Lung (tissue), 12 donors: ENCODE results near the gene FBLL1. TPM values are rescaled to one million over a fixed set of nuclear protein-coding genes. Genes with fewer than 3 reads are reported as not detected.

Experiments
- ATAC-seq: fragments of 200-7000 bp; cut with Tn5 transposase; one replicate; pipeline ENCODE4 v1.9.1; 2020; ENCODE audit warnings: moderate number of reproducible peaks; ENCODE audit not compliant: insufficient read depth, low FRiP score
- DNase-seq, 3 donors: peaks; one replicate each; pipeline ENCODE4 v3.0.0-alpha.2; 2013 to 2017
- H3K27ac ChIP-seq, 2 donors: one replicate each; pipeline ENCODE4 v1.5.1; 2013; ENCODE audit warnings: mild to moderate bottlenecking in 2 of 2, moderate library complexity in 2 of 2, control low read depth in 1 of 2, inconsistent platforms in 1 of 2, low read depth in 1 of 2, low read length in 1 of 2
- H3K27me3 ChIP-seq, 3 donors: one replicate each; pipeline ENCODE4 v1.5.1; 2013; ENCODE audit warnings: low read length in 2 of 3; ENCODE audit not compliant: control insufficient read depth in 3 of 3, insufficient read depth in 3 of 3
- H3K36me3 ChIP-seq, 4 donors: one replicate each; pipeline ENCODE4 v1.5.1; 2013; ENCODE audit warnings: low read length in 4 of 4, mild to moderate bottlenecking in 1 of 4, moderate library complexity in 1 of 4; ENCODE audit not compliant: control insufficient read depth in 4 of 4, insufficient read depth in 4 of 4
- H3K4me1 ChIP-seq, 5 donors: one replicate each; pipeline ENCODE4 v1.5.1; 2013; ENCODE audit warnings: low read length in 5 of 5, mild to moderate bottlenecking in 2 of 5, moderate library complexity in 1 of 5; ENCODE audit not compliant: control insufficient read depth in 5 of 5, insufficient read depth in 5 of 5
- H3K4me3 ChIP-seq: one replicate; pipeline ENCODE4 v1.5.1; 2013; ENCODE audit warnings: mild to moderate bottlenecking, control low read depth, moderate library complexity
- H3K9ac ChIP-seq, 2 donors: one replicate each; pipeline ENCODE4 v1.5.1; 2013; ENCODE audit warnings: low read length in 2 of 2, control low read depth in 1 of 2; ENCODE audit not compliant: insufficient read depth in 1 of 2
- H3K9me3 ChIP-seq, 4 donors: one replicate each; pipeline ENCODE4 v1.5.1; 2013; ENCODE audit warnings: low read length in 3 of 4, mild to moderate bottlenecking in 1 of 4, moderate library complexity in 1 of 4; ENCODE audit not compliant: control insufficient read depth in 4 of 4, insufficient read depth in 3 of 4
- WGBS, 2 donors: extraction: QIAGEN DNeasy Blood & Tissue Kit; methylation state at CpG; one replicate each; pipeline ENCODE4 v1.1.7; 2013; 5-methylcytosine and 5-hydroxymethylcytosine counted together
- polyA plus RNA-seq, 2 donors: library from polyadenylated mRNA; stranded (reverse); fragments of 200-250 nt; gene quantifications; one replicate each; pipeline ENCODE4 v1.2.1, GENCODE V29; 2013
- total RNA-seq, 2 donors: library from RNA; depleted of rRNA in 1 of 2; stranded (reverse); fragments of >200 nt in 1 of 2; gene quantifications; one replicate each; pipeline ENCODE4 v1.2.1, GENCODE V29; 2014 to 2021
- TF ChIP-seq, protein P1 (sequence below): IDR thresholded peaks from 2 replicates; pipeline ENCODE4 v1.5.1; 2012; ENCODE audit warnings: mild to moderate bottlenecking; ENCODE audit errors: control extremely low read depth, extremely low read depth
- donor health status: control.
- donor health status: control.
- donor health status: Bipolar disorder and iron deficiency.
- donor health status: healthy.
- donor health status: DM: yes; HTN: yes; CAD: no.

The FBLL1 gene
- total and polyA plus RNA-seq, 4 donors: 0.18 to 1.1 (median 0.27) TPM

- peaks cover 0 to 14% (median 6%) of the 10 kb centered on the region in 5 donors for H3K4me1 ChIP-seq
- WGBS, 2 donors: 84 to 88% methylated on average over 7 of the region's 7 CpGs
- DNase-seq (no peak), ATAC-seq (no peak)
- no peak overlapping the region for H3K27ac ChIP-seq
- no peak overlapping the region for H3K9ac ChIP-seq
- TF ChIP-seq, protein P1, sequence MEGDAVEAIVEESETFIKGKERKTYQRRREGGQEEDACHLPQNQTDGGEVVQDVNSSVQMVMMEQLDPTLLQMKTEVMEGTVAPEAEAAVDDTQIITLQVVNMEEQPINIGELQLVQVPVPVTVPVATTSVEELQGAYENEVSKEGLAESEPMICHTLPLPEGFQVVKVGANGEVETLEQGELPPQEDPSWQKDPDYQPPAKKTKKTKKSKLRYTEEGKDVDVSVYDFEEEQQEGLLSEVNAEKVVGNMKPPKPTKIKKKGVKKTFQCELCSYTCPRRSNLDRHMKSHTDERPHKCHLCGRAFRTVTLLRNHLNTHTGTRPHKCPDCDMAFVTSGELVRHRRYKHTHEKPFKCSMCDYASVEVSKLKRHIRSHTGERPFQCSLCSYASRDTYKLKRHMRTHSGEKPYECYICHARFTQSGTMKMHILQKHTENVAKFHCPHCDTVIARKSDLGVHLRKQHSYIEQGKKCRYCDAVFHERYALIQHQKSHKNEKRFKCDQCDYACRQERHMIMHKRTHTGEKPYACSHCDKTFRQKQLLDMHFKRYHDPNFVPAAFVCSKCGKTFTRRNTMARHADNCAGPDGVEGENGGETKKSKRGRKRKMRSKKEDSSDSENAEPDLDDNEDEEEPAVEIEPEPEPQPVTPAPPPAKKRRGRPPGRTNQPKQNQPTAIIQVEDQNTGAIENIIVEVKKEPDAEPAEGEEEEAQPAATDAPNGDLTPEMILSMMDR: no peak
- H3K36me3 ChIP-seq: peaks cover 0 to 4% (median 0%) of the 10 kb centered on the region in 4 donors
- H3K4me3 ChIP-seq: no peak overlapping the region
- no peaks in the 10 kb centered on the region for H3K27me3 ChIP-seq
- no peaks in the 10 kb centered on the region for H3K9me3 ChIP-seq
Measured at GRCh38 chr5:168575391-168576372, 46.6 kb downstream of the FBLL1 start.

GRCh38 chr5:168578006-168578405 lies 48.9 kb downstream of the FBLL1 start:
- Histone ChIP-seq H3K4me1 (peaks cover 0 to 14% (median 6%) of the 10 kb centered on the region in 5 donors), H3K9ac (peak overlapping the region; percentile 34 to 92), H3K27ac (peak overlapping the region in 1 of 2 donors; percentile 98), H3K27me3 (no peaks in the 10 kb centered on the region), H3K36me3 (peaks cover 0 to 4% (median 0%) of the 10 kb centered on the region in 4 donors), H3K4me3 (peak overlapping the region; percentile 0), H3K9me3 (no peaks in the 10 kb centered on the region)
- TF ChIP-seq, protein P1: no peak
- ATAC-seq (no peak), DNase-seq (no peak)
- WGBS, 2 donors: 13 to 25% methylated on average over 3 of the region's 3 CpGs

GRCh38 chr5:168578538-168579487 lies 49.7 kb downstream of the FBLL1 start, which contains the start of gene PANK3:
PANK3 (minus strand) TSS chr5:168579368; CDS start chr5:168579283, 85 bp downstream.
- WGBS, 2 donors: 0 to 1% methylated on average over 51 to 63 of the region's 63 CpGs
- Histone ChIP-seq H3K27me3 (no peaks in the 10 kb centered on the region), H3K27ac (peak within 1 kb of the TSS; percentile 91 to 98), H3K4me1 (peaks cover 0 to 14% (median 6%) of the 10 kb centered on the region in 5 donors), H3K9me3 (no peaks in the 10 kb centered on the region), H3K36me3 (peaks cover 0 to 4% (median 0%) of the 10 kb centered on the region in 4 donors), H3K9ac (peak within 1 kb of the TSS; percentile 83 to 92), H3K4me3 (peak within 1 kb of the TSS; percentile 95)
- TF ChIP-seq, protein P1: no peak
- DNase-seq: peak in 2 of 3 donors; percentile 62 to 82
- ATAC-seq: peak; percentile 93
